Lower lobe of right lung (tissue), 2 donors: ENCODE data around the gene LASP1NB. TPM values are rescaled to one million over a fixed set of nuclear protein-coding genes. Genes with fewer than 3 reads are reported as not detected.
"Not testable (repeated sequence)": the region's sequence is repeated elsewhere in the genome, so short reads cannot be mapped to it uniquely, and the experiment has no call there.

Experiments used
- ATAC-seq, 2 donors: fragments of 200-7000 bp; cut with Tn5 transposase; one replicate each; pipeline ENCODE4 v1.9.1; 2020 to 2022; ENCODE audit warnings: mild to moderate bottlenecking in 2 of 2, moderate library complexity in 2 of 2
- DNase-seq: peaks from one replicate; pipeline ENCODE4 v3.0.0-alpha.2; 2020
- H3K27ac ChIP-seq: fragments of 200-600 bp; one replicate; pipeline ENCODE4 v1.8.0; 2022
- H3K27me3 ChIP-seq: fragments of 200-600 bp; one replicate; pipeline ENCODE4 v1.8.0; 2022; ENCODE audit warnings: low read depth
- H3K36me3 ChIP-seq: fragments of 200-600 bp; one replicate; pipeline ENCODE4 v1.8.0; 2022; ENCODE audit warnings: mild to moderate bottlenecking
- H3K4me1 ChIP-seq: fragments of 200-600 bp; one replicate; pipeline ENCODE4 v1.8.0; 2022
- H3K4me3 ChIP-seq: fragments of 200-600 bp; one replicate; pipeline ENCODE4 v1.8.0; 2022; ENCODE audit warnings: mild to moderate bottlenecking
- H3K9me3 ChIP-seq: fragments of 200-600 bp; one replicate; pipeline ENCODE4 v1.8.0; 2022
- CTCF ChIP-seq: fragments of 200-600 bp; IDR thresholded peaks from one replicate; pipeline ENCODE4 v1.8.0; 2022; ENCODE audit warnings: antibody characterized with exemption, mild to moderate bottlenecking
- intact Hi-C: fragments of 100-400 bp; cut with DNase I; formaldehyde crosslinking; loops from one replicate; pipeline ENCODE4 v1.11.0; 2022
- microRNA-seq: library from miRNA; unstranded; fragments of <30 nt; microRNA quantifications from one replicate; pipeline ENCODE4 v1.2.0, GENCODE V29; 2020; ENCODE audit warnings: borderline number of aligned reads
- total RNA-seq: library from RNA; stranded (reverse); fragmentation: NEBNext Ultra II Directional; extraction: Animal tissue kit (Norgen Biotek cat#: 25700); gene quantifications from one replicate; pipeline ENCODE4 v1.2.1, GENCODE V29; 2021
- donor health status: DM: no; HTN: yes; CAD: no; lungs with severe emphysema.

The LASP1NB gene

GRCh38 chr17:38970804-38971203 is 45.4 kb downstream of the LASP1NB start:
- H3K27ac ChIP-seq: no peak overlapping the region
- no peak for DNase-seq
- TF ChIP-seq CTCF: no peak

GRCh38 chr17:38976187-38976551 is 50.8 kb downstream of the LASP1NB start:
- H3K4me3 ChIP-seq, H3K36me3 ChIP-seq, intact Hi-C loops, H3K27me3 ChIP-seq, H3K4me1 ChIP-seq, DNase-seq, H3K27ac ChIP-seq, H3K9me3 ChIP-seq: not testable (repeated sequence)
- peak; percentile 52 to 57 for ATAC-seq

More at GRCh38 chr17:38970804-38971203, 45.4 kb downstream of the LASP1NB start:
- H3K27me3 ChIP-seq: no peaks in the 10 kb centered on the region
- no peaks in the 10 kb centered on the region for H3K9me3 ChIP-seq
- H3K4me1 ChIP-seq: peaks cover under 1% of the 10 kb centered on the region
- H3K36me3 ChIP-seq: no peaks in the 10 kb centered on the region
- intact Hi-C loops: no loop called here
- no peak overlapping the region for H3K4me3 ChIP-seq
- ATAC-seq: no peak

GRCh38 chr17:38978180-38978579 is 52.8 kb downstream of the LASP1NB start:
- no peaks in the 10 kb centered on the region for H3K27me3 ChIP-seq
- DNase-seq (no peak), ATAC-seq (no peak)
- TF ChIP-seq CTCF: no peak
- intact Hi-C loops: no loop called here
- H3K36me3 ChIP-seq: no peaks in the 10 kb centered on the region
- H3K4me1 ChIP-seq: peaks cover 5% of the 10 kb centered on the region
- H3K4me3 ChIP-seq: no peak overlapping the region
- no peak overlapping the region for H3K27ac ChIP-seq
- no peaks in the 10 kb centered on the region for H3K9me3 ChIP-seq

Small RNA genes lying within 50 kb of the gene (microRNA-seq; reads per million reads assigned to microRNA genes)
- not detected for gene MIR6779

Other genes starting within 250 kb of the LASP1NB start
- gene MLLT6, start 220.3 kb upstream of the LASP1NB start, total RNA-seq: 135 TPM
- gene CISD3, start 195.3 kb upstream of the LASP1NB start, total RNA-seq: 31.3 TPM
- gene PCGF2, start 177.3 kb upstream of the LASP1NB start, total RNA-seq: 53.5 TPM
- 128 TPM for gene PSMB3, start 172.9 kb upstream of the LASP1NB start, total RNA-seq
- gene PIP4K2B, start 126.1 kb upstream of the LASP1NB start, total RNA-seq: 44.8 TPM
- gene CWC25, start 100.3 kb upstream of the LASP1NB start, total RNA-seq: 22.3 TPM
- gene RPL23, start 71.9 kb upstream of the LASP1NB start, total RNA-seq: 1,156 TPM
- gene LASP1, start 55.6 kb upstream of the LASP1NB start, total RNA-seq: 158 TPM
- gene FBXO47, start 41.8 kb downstream of the LASP1NB start, total RNA-seq: not detected
- gene PLXDC1, start 226.0 kb downstream of the LASP1NB start, total RNA-seq: 19.5 TPM
- gene ARL5C, start 240.5 kb downstream of the LASP1NB start, total RNA-seq: not detected